Parathyroid adenoma (tissue), 2 donors: ENCODE measurements around the gene TCEAL5.

Source experiments
- H2AFZ ChIP-seq: fragments of 300-600 bp; sonication (generic); one replicate; pipeline ENCODE4 v1.7.0; 2017; ENCODE audit warnings: antibody characterized with exemption, mild to moderate bottlenecking
- H3K27ac ChIP-seq: fragments of 300-600 bp; sonication (generic); one replicate; pipeline ENCODE4 v1.7.0; 2017
- H3K27me3 ChIP-seq: fragments of 300-600 bp; sonication (generic); one replicate; pipeline ENCODE4 v1.7.0; 2017; ENCODE audit warnings: low read length; ENCODE audit not compliant: control insufficient read depth, insufficient read depth
- H3K36me3 ChIP-seq: fragments of 300-600 bp; sonication (generic); one replicate; pipeline ENCODE4 v1.7.0; 2017; ENCODE audit warnings: low read length; ENCODE audit not compliant: control insufficient read depth, insufficient read depth
- H3K4me1 ChIP-seq: fragments of 300-600 bp; sonication (generic); one replicate; pipeline ENCODE4 v1.7.0; 2017; ENCODE audit warnings: control low read depth
- H3K4me2 ChIP-seq: fragments of 300-600 bp; sonication (generic); one replicate; pipeline ENCODE4 v1.7.0; 2017; ENCODE audit warnings: low read length
- H3K4me3 ChIP-seq: fragments of 300-600 bp; sonication (generic); one replicate; pipeline ENCODE4 v1.7.0; 2017; ENCODE audit warnings: low read depth, low read length
- H3K79me2 ChIP-seq: fragments of 300-600 bp; sonication (generic); one replicate; pipeline ENCODE4 v1.7.0; 2017; ENCODE audit warnings: control low read depth
- H3K9ac ChIP-seq: fragments of 300-600 bp; sonication (generic); one replicate; pipeline ENCODE4 v1.7.0; 2017; ENCODE audit warnings: mild to moderate bottlenecking
- H3K9me3 ChIP-seq: fragments of 300-600 bp; sonication (generic); one replicate; pipeline ENCODE4 v1.7.0; 2017; ENCODE audit warnings: low read length; ENCODE audit not compliant: control insufficient read depth
- CTCF ChIP-seq: fragments of 300-600 bp; sonication (generic); IDR thresholded peaks from one replicate; pipeline ENCODE4 v1.7.0; 2017; ENCODE audit warnings: antibody characterized with exemption, mild to moderate bottlenecking
- donor health status: primary hyperparathyroidism.

TCEAL5 gene

GRCh38 chrX:103258275-103258674, 18.3 kb downstream of the TCEAL5 start:
- no peak overlapping the region for H3K27ac ChIP-seq
- no peaks in the 10 kb centered on the region for H3K9me3 ChIP-seq
- H3K4me2 ChIP-seq: no peak overlapping the region
- H3K27me3 ChIP-seq: no peaks in the 10 kb centered on the region
- no peak for TF ChIP-seq CTCF
- H3K9ac ChIP-seq: no peak overlapping the region
- no peaks in the 10 kb centered on the region for H3K36me3 ChIP-seq
- H3K79me2 ChIP-seq: no peaks in the 10 kb centered on the region
- no peak overlapping the region for H2AFZ ChIP-seq
- no peaks in the 10 kb centered on the region for H3K4me1 ChIP-seq
- no peak overlapping the region for H3K4me3 ChIP-seq

GRCh38 chrX:103256651-103257050, 19.9 kb downstream of the TCEAL5 start:
- Histone ChIP-seq H3K4me3 (no peak overlapping the region), H3K27ac (no peak overlapping the region), H3K79me2 (no peaks in the 10 kb centered on the region), H3K4me2 (no peak overlapping the region), H3K27me3 (no peaks in the 10 kb centered on the region), H3K9me3 (no peaks in the 10 kb centered on the region), H3K9ac (no peak overlapping the region), H3K4me1 (no peaks in the 10 kb centered on the region), H2AFZ (no peak overlapping the region), H3K36me3 (no peaks in the 10 kb centered on the region)
- no peak for TF ChIP-seq CTCF

GRCh38 chrX:103254921-103255493, 21.5 kb downstream of the TCEAL5 start, which contains the start of gene TCEAL8:
Gene TCEAL8 (minus strand): TSS chrX:103255155. CDS start chrX:103253979, 1,176 bp downstream.
- Histone ChIP-seq H3K27ac (peak within 1 kb of the TSS; percentile 95), H3K4me1 (peaks cover 4% of the 10 kb centered on the region), H3K27me3 (no peaks in the 10 kb centered on the region), H3K9me3 (no peaks in the 10 kb centered on the region), H3K4me3 (peak within 1 kb of the TSS; percentile 82), H3K9ac (peak within 1 kb of the TSS; percentile 76), H3K4me2 (peak within 1 kb of the TSS; percentile 84), H3K79me2 (no peaks in the 10 kb centered on the region), H2AFZ (peak within 1 kb of the TSS; percentile 93), H3K36me3 (no peaks in the 10 kb centered on the region)
- TF ChIP-seq CTCF: no peak

GRCh38 chrX:103254171-103254824, 22.3 kb downstream of the TCEAL5 start:
- H3K36me3 ChIP-seq: no peaks in the 10 kb centered on the region
- no peaks in the 10 kb centered on the region for H3K79me2 ChIP-seq
- peak overlapping the region; percentile 82 for H3K4me3 ChIP-seq
- no peaks in the 10 kb centered on the region for H3K9me3 ChIP-seq
- H3K4me1 ChIP-seq: peaks cover 4% of the 10 kb centered on the region
- H3K4me2 ChIP-seq: peak overlapping the region; percentile 84
- peak overlapping the region; percentile 95 for H3K27ac ChIP-seq
- peak overlapping the region; percentile 93 for H2AFZ ChIP-seq
- no peak for TF ChIP-seq CTCF
- no peaks in the 10 kb centered on the region for H3K27me3 ChIP-seq
- H3K9ac ChIP-seq: peak overlapping the region; percentile 76
